Fibroblast of lung (primary cell): Measurements from ENCODE around the gene ZGRF1. TPM values are rescaled to one million over a fixed set of nuclear protein-coding genes. Genes with fewer than 3 reads are reported as not detected.

ENCODE experiments used
- DNase-seq, 2 donors: peaks; one replicate each; pipeline versions ENCODE4 v3.0.0 to v3.0.0-alpha.2; 2010; ENCODE audit warnings: low read depth in 2 of 2
- H2AFZ ChIP-seq: 2 replicates; pipeline ENCODE4 v1.5.1; 2012; ENCODE audit warnings: low read length, control low read depth, inconsistent platforms
- H3K27ac ChIP-seq: 2 replicates; pipeline ENCODE4 v1.5.1; 2011; ENCODE audit warnings: low read length, control low read depth; ENCODE audit not compliant: insufficient read depth
- H3K27me3 ChIP-seq: 2 replicates; pipeline ENCODE4 v1.5.1; 2011; ENCODE audit warnings: mild to moderate bottlenecking, low read length; ENCODE audit not compliant: control insufficient read depth, insufficient read depth
- H3K36me3 ChIP-seq: 2 replicates; pipeline ENCODE4 v1.5.1; 2011; ENCODE audit warnings: low read length; ENCODE audit not compliant: control insufficient read depth, insufficient read depth
- H3K4me1 ChIP-seq: 2 replicates; pipeline ENCODE4 v1.5.1; 2011; ENCODE audit warnings: low read length; ENCODE audit not compliant: control insufficient read depth, insufficient read depth; ENCODE audit errors: extremely low read depth
- H3K4me2 ChIP-seq: 2 replicates; pipeline ENCODE4 v1.5.1; 2011; ENCODE audit warnings: low read length, control low read depth; ENCODE audit not compliant: insufficient read depth; ENCODE audit errors: extremely low read depth
- H3K4me3 ChIP-seq, 4 experiments: fragments of 200-600 bp in 1 of 4; sonication (generic) in 1 of 4; replicated peaks in 1 of 4; 2 replicates each; pipeline ENCODE4 v1.5.1; 2011 to 2016; ENCODE audit warnings: low read length in 4 of 4, low read depth in 3 of 4, mild to moderate bottlenecking in 3 of 4, control low read depth in 2 of 4, inconsistent platforms in 1 of 4, mixed read lengths in 1 of 4; ENCODE audit not compliant: insufficient read depth in 1 of 4; ENCODE audit errors: control extremely low read depth in 1 of 4
- H3K79me2 ChIP-seq: 2 replicates; pipeline ENCODE4 v1.5.1; 2012; ENCODE audit warnings: mild to moderate bottlenecking, low read length, inconsistent platforms; ENCODE audit not compliant: control insufficient read depth, insufficient read depth
- H3K9ac ChIP-seq: 2 replicates; pipeline ENCODE4 v1.5.1; 2011; ENCODE audit warnings: mild to moderate bottlenecking, low read length, control low read depth; ENCODE audit not compliant: insufficient read depth
- H3K9me3 ChIP-seq: 2 replicates; pipeline ENCODE4 v1.5.1; 2012; ENCODE audit warnings: low read depth, low read length; ENCODE audit not compliant: control insufficient read depth, insufficient read depth
- H4K20me1 ChIP-seq: 2 replicates; pipeline ENCODE4 v1.5.1; 2011; ENCODE audit warnings: low read length; ENCODE audit not compliant: control insufficient read depth, insufficient read depth; ENCODE audit errors: extremely low read depth
- CTCF ChIP-seq, 2 donors: IDR thresholded peaks in 1 of 2; conservative IDR thresholded peaks in 1 of 2; 1 replicate in 1 of 2; 2 replicates in 1 of 2; pipeline ENCODE4 v1.5.1; 2011 to 2012; ENCODE audit warnings: low read length in 2 of 2, control low read depth in 1 of 2, inconsistent platforms in 1 of 2, low read depth in 1 of 2, mild to moderate bottlenecking in 1 of 2
- EZH2 ChIP-seq: IDR thresholded peaks from 2 replicates; pipeline ENCODE4 v1.5.1; 2012; ENCODE audit warnings: low read length, control low read depth, mild to moderate bottlenecking; ENCODE audit errors: missing control alignments
- polyA minus RNA-seq: library from RNA; depleted of rRNA, polyadenylated mRNA; stranded (reverse); fragments of >200 nt; gene quantifications from 2 replicates; pipeline ENCODE4 v1.2.3, GENCODE V29; 2011; ENCODE audit warnings: low replicate concordance
- polyA plus RNA-seq, 2 donors: library from polyadenylated mRNA; depleted of rRNA in 1 of 2; stranded (reverse) in 1 of 2; unstranded in 1 of 2; fragments of >200 nt; gene quantifications; 2 replicates each; pipeline ENCODE4 v1.2.1, GENCODE V29; 2011 to 2012; ENCODE audit warnings: missing spikeins in 1 of 2
- total RNA-seq: library from RNA; depleted of rRNA; stranded (reverse); fragments of >200 nt; gene quantifications from 2 replicates; pipeline ENCODE4 v1.2.1, GENCODE V29; 2014

ZGRF1 gene
- total RNA-seq (5.8 and 6.2 TPM in 2 replicates), polyA plus RNA-seq (3.1 and 4.7 TPM in 2 replicates), polyA minus RNA-seq (0.15 and 0.27 TPM in 2 replicates)
- 2.3 TPM in 2 replicates for polyA plus RNA-seq (2012)

GRCh38 chr4:112636688-112637551, at the start of gene ZGRF1, which contains the start of gene LARP7:
ZGRF1 (minus strand) TSS chr4:112636909; CDS start chr4:112633176, 3,733 bp downstream.
LARP7 (plus strand) TSS chr4:112637143; CDS start chr4:112644670, 7,527 bp downstream.
- TF ChIP-seq EZH2 (no peak), CTCF (conservative IDR thresholded peaks at IDR 0.05 in 1 of 2, IDR thresholded peaks at IDR 0.05 in 1 of 2; ENCODE audit: low read depth in 1 of 2, low read length in 2 of 2) (peak; percentile 76 to 86)
- no peaks in the 10 kb centered on the region for H3K36me3 ChIP-seq
- no peaks in the 10 kb centered on the region for H3K27me3 ChIP-seq
- peak; percentile 99 to 100 for DNase-seq
- peaks cover 31% of the 10 kb centered on the region for H3K79me2 ChIP-seq
- H3K4me3 ChIP-seq: peak within 1 kb of the TSS; percentile 62 to 92 (median 86)
- H3K9me3 ChIP-seq: no peaks in the 10 kb centered on the region
- peak within 1 kb of the TSS; percentile 98 for H3K27ac ChIP-seq
- H3K4me1 ChIP-seq: peaks cover 2% of the 10 kb centered on the region
- peak within 1 kb of the TSS; percentile 95 for H2AFZ ChIP-seq
- H4K20me1 ChIP-seq: no peaks in the 10 kb centered on the region
- H3K4me2 ChIP-seq: peak within 1 kb of the TSS; percentile 73
- H3K9ac ChIP-seq: peak within 1 kb of the TSS; percentile 89

- no peaks in the 10 kb centered on the region for H3K36me3 ChIP-seq
- H3K4me2 ChIP-seq: no peak overlapping the region
- no peaks in the 10 kb centered on the region for H4K20me1 ChIP-seq
- no peak overlapping the region for H2AFZ ChIP-seq
- H3K27me3 ChIP-seq: no peaks in the 10 kb centered on the region
- H3K79me2 ChIP-seq: no peaks in the 10 kb centered on the region
- no peak overlapping the region for H3K4me3 ChIP-seq
- H3K9me3 ChIP-seq: no peaks in the 10 kb centered on the region
- TF ChIP-seq EZH2 (no peak), CTCF (conservative IDR thresholded peaks at IDR 0.05 in 1 of 2, IDR thresholded peaks at IDR 0.05 in 1 of 2; ENCODE audit: low read depth in 1 of 2, low read length in 2 of 2) (no peak)
- no peak for DNase-seq
- no peak overlapping the region for H3K27ac ChIP-seq
- no peaks in the 10 kb centered on the region for H3K4me1 ChIP-seq
- no peak overlapping the region for H3K9ac ChIP-seq
Measured at GRCh38 chr4:112680996-112681395, 44.3 kb upstream of the ZGRF1 start.

GRCh38 chr4:112677519-112678091, 40.9 kb upstream of the ZGRF1 start:
- H3K27ac ChIP-seq: no peak overlapping the region
- H3K79me2 ChIP-seq: no peaks in the 10 kb centered on the region
- no peaks in the 10 kb centered on the region for H3K27me3 ChIP-seq
- H2AFZ ChIP-seq: no peak overlapping the region
- no peak overlapping the region for H3K9ac ChIP-seq
- H3K4me1 ChIP-seq: no peaks in the 10 kb centered on the region
- DNase-seq: no peak
- H3K4me2 ChIP-seq: no peak overlapping the region
- no peaks in the 10 kb centered on the region for H3K36me3 ChIP-seq
- no peak overlapping the region for H3K4me3 ChIP-seq
- no peaks in the 10 kb centered on the region for H3K9me3 ChIP-seq
- TF ChIP-seq CTCF (conservative IDR thresholded peaks at IDR 0.05 in 1 of 2, IDR thresholded peaks at IDR 0.05 in 1 of 2; ENCODE audit: low read depth in 1 of 2, low read length in 2 of 2) (no peak), EZH2 (no peak)
- H4K20me1 ChIP-seq: no peaks in the 10 kb centered on the region
